GM21515 (cell line): ENCODE measurements around the gene PGLYRP4.

Experiments used
- ATAC-seq: cut with Tn5 transposase; IDR thresholded peaks from one replicate; pipeline ENCODE4 v1.9.1; 2021; ENCODE audit not compliant: unreplicated experiment

Gene PGLYRP4

GRCh38 chr1:153348511-153349362 lies at the start of gene PGLYRP4:
Gene PGLYRP4, minus strand, starts transcription at chr1:153348841. Its CDS starts 909 bp downstream, at chr1:153347932.
- no peak for ATAC-seq

- ATAC-seq = no peak
These were observed 49.4 kb upstream of the PGLYRP4 start for GRCh38 chr1:153397924-153398651.

- ATAC-seq = no peak
These were observed 48.6 kb upstream of the PGLYRP4 start for GRCh38 chr1:153397051-153397923.

GRCh38 chr1:153396461-153396860 lies 47.8 kb upstream of the PGLYRP4 start:
- no peak for ATAC-seq

GRCh38 chr1:153395776-153396175 lies 47.1 kb upstream of the PGLYRP4 start:
- no peak for ATAC-seq

GRCh38 chr1:153395136-153395685 lies 46.6 kb upstream of the PGLYRP4 start:
- ATAC-seq = no peak

- no peak for ATAC-seq
These were observed 45.8 kb upstream of the PGLYRP4 start for GRCh38 chr1:153394391-153394790.

- ATAC-seq = no peak
These were observed 45.3 kb upstream of the PGLYRP4 start for GRCh38 chr1:153393926-153394325.

- ATAC-seq = no peak
These were observed 44.2 kb upstream of the PGLYRP4 start for GRCh38 chr1:153392822-153393221.

- no peak for ATAC-seq
These were observed 43.6 kb upstream of the PGLYRP4 start for GRCh38 chr1:153392258-153392657.

- ATAC-seq = no peak
These were observed 42.5 kb upstream of the PGLYRP4 start, which contains the start of gene S100A8 for GRCh38 chr1:153390938-153391710. Gene S100A8, minus strand, starts transcription at chr1:153391073. Its CDS starts 538 bp downstream, at chr1:153390535.

- no peak for ATAC-seq
These were observed 41.6 kb upstream of the PGLYRP4 start for GRCh38 chr1:153389973-153390879.

GRCh38 chr1:153389401-153389800 lies 40.8 kb upstream of the PGLYRP4 start:
- no peak for ATAC-seq

- no peak for ATAC-seq
These were observed 39.1 kb upstream of the PGLYRP4 start for GRCh38 chr1:153387785-153388184.

- ATAC-seq = no peak
These were observed 38.4 kb upstream of the PGLYRP4 start for GRCh38 chr1:153387001-153387400.

GRCh38 chr1:153386500-153386901 lies 37.9 kb upstream of the PGLYRP4 start:
- ATAC-seq = no peak

GRCh38 chr1:153384958-153385580 lies 36.4 kb upstream of the PGLYRP4 start:
- ATAC-seq = no peak

- ATAC-seq = no peak
These were observed 32.1 kb upstream of the PGLYRP4 start for GRCh38 chr1:153380711-153381110.

GRCh38 chr1:153379591-153379990 lies 30.9 kb upstream of the PGLYRP4 start:
- no peak for ATAC-seq
